NCI-H345 treated with DMSO at 0.1 percent for 48 hours (cell line): ENCODE data around the gene ATL2.
"Not testable (repeated sequence)": the region's sequence is repeated elsewhere in the genome, so short reads cannot be mapped to it uniquely, and the experiment has no call there.

Experiments
- DNase-seq: peaks from one replicate; lab custom pipeline; 2025; ENCODE audit not compliant: unreplicated experiment; lab: John Stamatoyannopoulos, UW

The ATL2 gene

GRCh38 chr2:38277245-38278116 lies 99.6 kb downstream of the ATL2 start:
- DNase-seq = no peak

- peak; percentile 59 for DNase-seq
Measured at GRCh38 chr2:38274286-38275276, 102.5 kb downstream of the ATL2 start.

GRCh38 chr2:38271697-38272096 lies 105.4 kb downstream of the ATL2 start:
- no peak for DNase-seq

GRCh38 chr2:38269421-38269820 lies 107.7 kb downstream of the ATL2 start:
- DNase-seq = no peak

- DNase-seq = no peak
Measured at GRCh38 chr2:38268691-38269327, 108.3 kb downstream of the ATL2 start.

GRCh38 chr2:38268001-38268400 lies 109.1 kb downstream of the ATL2 start:
- no peak for DNase-seq

- DNase-seq = no peak
Measured at GRCh38 chr2:38267270-38267925, 109.7 kb downstream of the ATL2 start.

GRCh38 chr2:38266382-38267061 lies 110.6 kb downstream of the ATL2 start:
- DNase-seq = no peak

- DNase-seq = no peak
Measured at GRCh38 chr2:38265461-38265860, 111.6 kb downstream of the ATL2 start.

- DNase-seq = no peak
Measured at GRCh38 chr2:38264396-38265221, 112.5 kb downstream of the ATL2 start.

- DNase-seq = no peak
Measured at GRCh38 chr2:38263293-38263692, 113.8 kb downstream of the ATL2 start.

GRCh38 chr2:38262069-38262871 lies 114.8 kb downstream of the ATL2 start:
- no peak for DNase-seq

- DNase-seq = no peak
Measured at GRCh38 chr2:38261569-38262068, 115.5 kb downstream of the ATL2 start.

GRCh38 chr2:38260972-38261371 lies 116.1 kb downstream of the ATL2 start:
- DNase-seq = no peak

GRCh38 chr2:38260469-38260868 lies 116.6 kb downstream of the ATL2 start:
- DNase-seq = no peak

GRCh38 chr2:38259311-38259710 lies 117.8 kb downstream of the ATL2 start:
- DNase-seq = no peak

GRCh38 chr2:38257680-38258079 lies 119.4 kb downstream of the ATL2 start:
- not testable (repeated sequence) for DNase-seq

- DNase-seq = no peak
Measured at GRCh38 chr2:38256610-38257009, 120.5 kb downstream of the ATL2 start.
